HG02588 (cell line): ENCODE data around the gene RALGAPA1.
A peak's percentile ranks its signal among the peaks of the same experiment; 100 is the strongest.
"Not testable (repeated sequence)": the region's sequence is repeated elsewhere in the genome, so short reads cannot be mapped to it uniquely, and the experiment has no call there.

Experiments used
- ATAC-seq: cut with Tn5 transposase; IDR thresholded peaks from one replicate; pipeline ENCODE4 v1.9.1; 2021; ENCODE audit warnings: mild to moderate bottlenecking, moderate library complexity; ENCODE audit not compliant: unreplicated experiment

The RALGAPA1 gene

DNA sequence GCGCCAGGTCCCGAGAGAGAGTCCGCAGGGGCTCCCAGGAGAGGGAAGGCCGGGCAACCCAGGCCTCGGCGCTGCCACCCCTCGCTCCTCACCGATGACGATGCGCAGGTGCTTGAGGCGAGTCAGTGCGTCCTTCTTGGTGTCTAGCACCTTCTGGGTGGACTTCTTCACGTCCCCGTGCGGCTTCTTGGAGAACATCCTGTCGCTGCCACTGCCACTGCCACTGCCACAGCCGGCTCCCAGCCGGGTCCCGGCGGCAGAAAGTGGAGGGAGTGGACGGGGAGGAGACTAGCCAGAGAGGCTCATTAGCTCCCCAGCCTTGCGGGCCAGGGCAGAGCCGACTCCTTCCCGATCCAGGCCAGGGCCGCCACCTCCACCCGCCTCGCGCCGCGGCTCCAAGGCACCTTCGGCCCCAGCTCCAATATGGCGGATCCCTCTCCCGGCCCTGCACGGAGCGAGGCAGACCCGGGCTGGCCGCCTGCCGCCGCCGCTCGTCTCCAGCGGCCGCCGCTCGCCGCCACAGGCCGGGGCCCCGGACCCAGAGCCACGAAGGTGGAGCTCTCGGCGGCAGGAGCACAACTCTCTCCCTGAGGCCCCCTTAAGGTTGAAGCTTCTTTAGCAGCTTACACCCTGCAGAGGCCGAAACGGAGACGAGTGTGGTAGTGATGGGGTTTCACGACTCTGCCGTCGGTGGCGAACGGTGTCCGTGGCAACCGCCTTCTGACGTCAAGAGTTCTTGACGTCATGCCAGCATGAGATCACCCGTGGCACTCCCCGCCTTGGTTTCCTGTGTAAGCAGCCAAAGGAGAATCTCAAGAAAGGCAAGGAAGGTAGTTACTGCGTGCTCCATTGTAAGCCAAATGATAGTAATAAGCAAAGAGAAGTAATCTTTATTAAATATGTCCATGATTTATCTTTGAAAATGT, at the start of gene RALGAPA1:
Gene RALGAPA1 (minus strand): TSS at position 658 of the 926 bp plus-strand sequence. CDS start 460 bp downstream, at position 198.
- peak; percentile 96 for ATAC-seq

- ATAC-seq: no peak
Measured at GRCh38 chr14:35858521-35859209, 49.6 kb upstream of the RALGAPA1 start.

DNA sequence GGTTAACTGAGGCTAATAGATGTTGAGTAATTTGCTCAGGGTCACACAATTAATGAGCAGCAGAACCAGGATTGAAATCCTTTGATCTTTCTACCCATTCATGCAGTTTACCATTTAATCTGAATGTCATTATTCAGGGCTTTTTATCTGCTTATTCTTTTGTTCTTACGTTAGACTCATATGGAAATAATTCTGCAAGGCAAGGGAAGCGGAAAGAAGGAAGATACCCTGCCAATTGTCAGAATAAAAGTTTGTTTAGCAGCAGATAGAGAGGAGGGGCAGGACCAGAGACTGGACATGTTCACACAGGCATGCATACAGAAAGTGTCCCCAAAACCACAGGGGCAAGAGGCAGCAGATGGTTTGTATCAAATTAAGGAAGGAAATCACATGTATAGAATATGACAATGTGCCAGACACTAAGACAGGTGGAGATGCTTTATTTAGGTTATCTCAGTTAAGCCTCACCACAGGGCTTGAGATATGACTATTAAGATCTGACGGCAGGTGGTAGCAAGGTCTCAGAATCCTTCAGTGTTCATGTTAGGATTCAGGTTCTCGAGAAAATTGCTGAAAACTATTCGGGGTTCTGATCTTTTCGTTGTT, 46.9 kb upstream of the RALGAPA1 start:
- ATAC-seq: peak; percentile 94

- ATAC-seq: no peak
Measured at GRCh38 chr14:35854696-35855270, 45.7 kb upstream of the RALGAPA1 start.

GRCh38 chr14:35853225-35853624, 44.1 kb upstream of the RALGAPA1 start:
- no peak for ATAC-seq

- no peak for ATAC-seq
Measured at GRCh38 chr14:35851823-35852222, 42.7 kb upstream of the RALGAPA1 start.

DNA sequence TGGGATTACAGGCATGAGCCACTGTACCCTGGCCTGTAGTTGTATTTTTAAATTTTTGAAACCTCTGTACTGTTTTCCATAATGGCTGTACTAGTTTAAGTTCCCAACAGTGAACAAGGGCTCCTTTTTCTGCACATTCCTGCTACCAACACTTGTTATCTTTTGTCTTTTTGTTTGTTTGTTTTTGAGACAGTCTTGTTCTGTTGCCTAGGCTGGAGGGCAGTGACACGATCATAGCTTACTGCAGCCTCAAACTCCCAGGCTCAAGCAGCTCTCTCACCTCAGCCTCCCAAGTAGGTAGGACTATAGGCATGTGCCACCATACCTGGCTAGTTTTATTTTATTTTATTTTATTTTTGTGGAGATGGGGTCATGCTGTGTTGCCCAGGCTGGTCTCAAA, 40.0 kb upstream of the RALGAPA1 start:
- no peak for ATAC-seq

- ATAC-seq: no peak
Measured at GRCh38 chr14:35847636-35848035, 38.5 kb upstream of the RALGAPA1 start.

DNA sequence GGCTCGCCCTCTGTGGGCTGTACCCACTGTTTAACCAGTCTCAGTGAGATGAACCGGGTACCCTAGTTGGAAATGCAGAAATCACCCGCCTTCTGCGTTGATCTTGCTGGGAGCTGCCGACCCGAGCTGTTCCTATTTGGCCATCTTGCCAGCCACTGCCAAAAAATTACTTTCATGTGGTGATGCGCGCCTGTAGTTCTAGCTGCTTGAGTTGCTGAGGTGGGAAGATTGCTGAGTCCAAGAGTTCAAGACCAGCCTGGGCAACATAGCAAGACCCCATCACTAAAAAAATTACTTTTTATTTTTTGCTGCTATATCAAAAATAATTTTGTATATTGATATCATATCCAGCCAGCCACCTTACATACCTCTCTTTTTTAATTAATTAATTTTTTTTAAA, 35.4 kb upstream of the RALGAPA1 start:
- no peak for ATAC-seq

- not testable (repeated sequence) for ATAC-seq
Measured at GRCh38 chr14:35842245-35842644, 33.1 kb upstream of the RALGAPA1 start.

DNA sequence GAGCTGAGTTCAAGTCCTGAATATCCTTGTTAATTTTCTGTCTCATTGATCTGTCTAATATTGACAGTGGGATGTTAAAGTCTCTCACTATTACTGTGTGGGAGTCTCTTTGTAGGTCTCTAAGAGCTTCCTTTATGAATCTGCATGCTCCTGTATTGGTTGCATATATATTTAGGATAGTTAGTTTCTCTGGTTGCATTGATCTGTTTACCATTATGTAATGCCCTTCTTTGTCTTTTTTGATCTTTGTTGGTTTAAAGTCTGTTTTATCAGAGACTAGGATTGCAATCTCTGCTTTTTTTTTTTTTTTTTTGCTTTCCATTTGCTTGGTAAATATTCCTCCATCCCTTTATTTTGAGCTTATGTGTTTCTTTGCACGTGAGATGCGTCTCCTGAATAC, 32.6 kb upstream of the RALGAPA1 start:
- not testable (repeated sequence) for ATAC-seq

GRCh38 chr14:35835208-35835982, 26.3 kb upstream of the RALGAPA1 start:
- no peak for ATAC-seq

- ATAC-seq: no peak
Measured at GRCh38 chr14:35829449-35829848, 20.4 kb upstream of the RALGAPA1 start.

GRCh38 chr14:35827678-35828472, 18.8 kb upstream of the RALGAPA1 start:
- no peak for ATAC-seq

- ATAC-seq: no peak
Measured at GRCh38 chr14:35826952-35827416, 17.9 kb upstream of the RALGAPA1 start.

DNA sequence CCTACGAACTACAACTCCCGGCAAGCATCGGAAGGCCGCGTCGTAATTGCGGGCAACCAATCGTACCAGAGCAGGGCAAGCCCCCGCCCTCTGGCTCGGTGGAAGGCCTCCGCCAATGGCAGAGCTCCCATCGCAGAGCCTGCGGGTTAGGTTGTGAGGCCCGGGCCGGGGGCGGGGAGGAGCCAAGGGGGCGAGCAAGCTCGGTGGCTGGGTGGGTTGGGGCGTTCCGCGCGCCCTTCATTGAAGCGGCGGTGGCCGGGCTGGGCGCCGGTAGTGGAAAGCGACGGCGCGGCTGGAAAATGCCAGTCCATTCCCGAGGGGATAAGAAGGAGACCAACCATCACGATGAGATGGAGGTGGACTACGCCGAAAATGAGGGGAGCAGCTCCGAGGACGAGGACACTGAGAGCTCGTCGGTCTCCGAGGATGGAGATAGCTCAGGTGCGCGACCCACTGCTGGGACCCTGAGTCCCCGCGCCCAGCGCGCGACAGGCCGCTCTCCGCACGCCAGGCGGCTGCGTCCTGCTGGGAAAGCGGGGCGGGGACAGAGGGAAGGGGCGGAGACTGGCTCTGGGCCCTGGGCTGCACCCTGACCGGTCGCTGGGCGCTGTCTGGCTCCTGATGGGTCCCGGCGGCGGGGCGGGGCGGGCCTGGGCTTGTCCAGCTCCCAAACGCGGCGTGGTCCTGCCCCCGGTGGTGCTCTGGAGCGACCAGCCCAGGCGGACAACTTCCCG, 17.3 kb upstream of the RALGAPA1 start, which contains the start of gene BRMS1L:
Gene BRMS1L (plus strand): TSS at position 121 of the 734 bp plus-strand sequence. CDS start 179 bp downstream, at position 300.
- ATAC-seq: peak; percentile 94

DNA sequence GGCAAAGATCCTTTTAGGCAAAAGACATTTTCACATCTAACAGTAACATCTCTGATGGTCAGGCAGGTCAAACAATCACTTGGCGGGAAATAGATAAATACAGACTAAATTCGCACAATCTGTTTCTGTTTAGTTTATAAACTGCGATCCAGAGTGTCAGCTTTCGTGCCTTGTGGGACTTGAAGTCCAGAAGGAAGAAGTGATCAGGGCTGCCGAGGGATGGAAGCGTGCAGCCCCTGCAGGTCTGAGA, 16.8 kb upstream of the RALGAPA1 start:
- ATAC-seq: no peak

DNA sequence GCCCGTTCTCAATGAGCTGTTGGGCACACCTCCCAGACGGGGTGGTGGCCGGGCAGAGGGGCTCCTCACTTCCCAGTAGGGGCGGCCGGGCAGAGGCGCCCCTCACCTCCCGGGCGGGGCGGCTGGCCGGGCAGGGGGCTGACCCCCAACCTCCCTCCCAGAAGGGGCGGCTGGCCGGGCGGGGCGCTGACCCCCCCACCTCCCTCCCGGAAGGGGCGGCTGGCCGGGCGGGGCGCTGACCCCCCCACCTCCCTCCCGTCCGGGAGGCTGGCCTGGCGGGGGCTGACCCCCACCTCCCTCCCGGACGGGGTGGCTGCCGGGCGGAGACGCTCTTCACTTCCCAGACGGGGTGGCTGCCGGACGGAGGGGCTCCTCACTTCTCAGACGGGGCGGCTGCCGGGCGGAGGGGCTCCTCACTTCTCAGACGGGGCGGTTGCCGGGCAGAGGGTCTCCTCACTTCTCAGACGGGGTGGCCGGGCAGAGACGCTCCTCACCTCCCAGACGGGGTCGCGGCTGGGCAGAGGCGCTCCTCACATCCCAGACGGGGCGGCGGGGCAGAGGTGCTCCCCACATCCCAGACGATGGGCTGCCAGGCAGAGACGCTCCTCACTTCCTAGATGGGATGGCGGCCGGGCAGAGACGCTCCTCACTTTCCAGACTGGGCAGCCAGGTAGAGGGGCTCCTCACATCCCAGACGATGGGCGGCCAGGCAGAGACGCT, 15.5 kb upstream of the RALGAPA1 start:
- ATAC-seq: not testable (repeated sequence)
